PC-9 (cell line): ENCODE data around the gene SCAMP3.

ENCODE experiments used
- CTCF ChIP-seq: fragments of 200-600 bp; sonication (generic); conservative IDR thresholded peaks from 2 replicates; pipeline ENCODE4 v1.6.1; 2017; ENCODE audit warnings: mixed run types, antibody characterized with exemption, mild to moderate bottlenecking, moderate library complexity
- EZH2 ChIP-seq: fragments of 200-600 bp; sonication (generic); IDR thresholded peaks from 2 replicates; pipeline ENCODE4 v1.8.0; 2017; ENCODE audit warnings: antibody characterized with exemption, low read depth

- TF ChIP-seq CTCF (no peak), EZH2 (no peak)
Observed at GRCh38 chr1:155207806-155208540, 54.2 kb downstream of the SCAMP3 start, which contains the start of gene THBS3.
